ENCODE results near the gene ZNRF3.

DNA sequence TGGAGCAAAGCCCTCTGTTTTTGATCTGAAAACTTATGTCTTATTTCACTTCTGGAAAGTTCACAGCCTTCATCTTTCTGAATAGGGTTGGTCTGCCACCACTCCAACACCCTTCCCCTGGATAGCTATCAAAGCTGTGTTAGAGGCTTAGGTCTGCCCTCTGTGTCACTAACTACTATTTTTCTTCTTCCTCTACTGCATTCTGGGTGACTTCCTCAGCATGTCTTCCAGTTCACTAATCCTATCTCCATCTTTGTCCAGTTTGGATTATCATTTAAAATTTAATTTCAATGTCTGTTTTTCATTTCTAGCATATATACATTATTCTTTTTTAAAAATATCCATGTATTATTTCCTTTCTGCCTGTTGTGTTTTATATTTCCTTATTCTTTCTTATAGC is 84.6 kb downstream of the ZNRF3 start:
- TF ChIP-seq EZH2 (IDR thresholded peaks at IDR 0.05; ENCODE audit: insufficient read depth, poor library complexity, severe bottlenecking) = no peak
- no peak for TF ChIP-seq EZH2phosphoT487 (IDR thresholded peaks at IDR 0.05; ENCODE audit: insufficient read depth, low read depth)
